Ureter (tissue), 1 donor: ENCODE measurements around the gene ZNF567. TPM values are rescaled to one million over a fixed set of nuclear protein-coding genes. Genes with fewer than 3 reads are reported as not detected.
"Not testable (repeated sequence)": the region's sequence is repeated elsewhere in the genome, so short reads cannot be mapped to it uniquely, and the experiment has no call there.

Experiments used
- DNase-seq: peaks from one replicate; pipeline ENCODE4 v3.0.0-alpha.2; 2020; ENCODE audit warnings: low spot score
- total RNA-seq: library from RNA; stranded (reverse); gene quantifications from one replicate; pipeline ENCODE4 v1.2.4, GENCODE V29; 2023
- donor health status: DM: yes; HTN: yes; CAD: no.

Gene ZNF567
- 10.3 TPM for total RNA-seq

- peak; percentile 97 for DNase-seq
Measured at GRCh38 chr19:36687214-36688056, at the start of gene ZNF567. Gene ZNF567, plus strand, starts transcription at chr19:36687612. Its CDS starts 7,256 bp downstream, at chr19:36694868.

- no peak for DNase-seq
Measured at GRCh38 chr19:36638862-36639510, 48.4 kb upstream of the ZNF567 start.

- no peak for DNase-seq
Measured at GRCh38 chr19:36646746-36647145, 40.7 kb upstream of the ZNF567 start.

- no peak for DNase-seq
Measured at GRCh38 chr19:36652958-36653357, 34.5 kb upstream of the ZNF567 start.

- DNase-seq = no peak
Measured at GRCh38 chr19:36665832-36666231, 21.6 kb upstream of the ZNF567 start.

GRCh38 chr19:36668646-36669045 is 18.8 kb upstream of the ZNF567 start:
- DNase-seq = no peak

- DNase-seq = no peak
Measured at GRCh38 chr19:36672368-36672767, 15.0 kb upstream of the ZNF567 start.

- DNase-seq = no peak
Measured at GRCh38 chr19:36674201-36674600, 13.2 kb upstream of the ZNF567 start.

- no peak for DNase-seq
Measured at GRCh38 chr19:36679455-36679854, 8.0 kb upstream of the ZNF567 start.

GRCh38 chr19:36685835-36686234 is 1.6 kb upstream of the ZNF567 start:
- no peak for DNase-seq

GRCh38 chr19:36686365-36687213 is 823 bp upstream of the ZNF567 start:
- DNase-seq = no peak

- no peak for DNase-seq
Measured at GRCh38 chr19:36688058-36688457, 646 bp downstream of the ZNF567 start.

- DNase-seq = no peak
Measured at GRCh38 chr19:36707134-36707533, 19.7 kb downstream of the ZNF567 start.

- DNase-seq = no peak
Measured at GRCh38 chr19:36709423-36709822, 22.0 kb downstream of the ZNF567 start.

GRCh38 chr19:36719687-36720556 is 32.5 kb downstream of the ZNF567 start:
- DNase-seq = no peak

GRCh38 chr19:36736166-36736565 is 48.8 kb downstream of the ZNF567 start:
- DNase-seq = not testable (repeated sequence)

GRCh38 chr19:36745870-36746269 is 58.5 kb downstream of the ZNF567 start:
- DNase-seq = no peak

- no peak for DNase-seq
Measured at GRCh38 chr19:36747750-36748149, 60.3 kb downstream of the ZNF567 start.

GRCh38 chr19:36748431-36749275 is 61.2 kb downstream of the ZNF567 start:
- DNase-seq = no peak

GRCh38 chr19:36749613-36750012 is 62.2 kb downstream of the ZNF567 start:
- DNase-seq = not testable (repeated sequence)
